DOHH2 (cell line): ENCODE measurements around the gene USP8.
A peak's percentile ranks its signal among the peaks of the same experiment; 100 is the strongest.
"Not testable (repeated sequence)": the region's sequence is repeated elsewhere in the genome, so short reads cannot be mapped to it uniquely, and the experiment has no call there.

ENCODE experiments used
- H3F3A ChIP-seq: fragments of 200-600 bp; sonication (generic), shearing (Covaris generic); 2 replicates; pipeline ENCODE4 v1.6.0; 2016; ENCODE audit warnings: antibody characterized with exemption, mild to moderate bottlenecking; ENCODE audit not compliant: control insufficient read depth, insufficient read depth
- H3K27ac ChIP-seq: fragments of 200-600 bp; sonication (generic); 2 replicates; pipeline ENCODE4 v1.5.1; 2014; ENCODE audit warnings: low read depth, mild to moderate bottlenecking, low read length, moderate library complexity
- H3K27me3 ChIP-seq: fragments of 200-600 bp; sonication (generic); 2 replicates; pipeline ENCODE4 v1.6.1; 2014; ENCODE audit warnings: mild to moderate bottlenecking, low read length, mixed read lengths; ENCODE audit not compliant: control insufficient read depth
- H3K36me3 ChIP-seq: fragments of 200-600 bp; sonication (generic); 2 replicates; pipeline ENCODE4 v1.6.1; 2014; ENCODE audit warnings: mild to moderate bottlenecking, low read length, moderate library complexity, mixed read lengths; ENCODE audit not compliant: control insufficient read depth
- H3K4me1 ChIP-seq: fragments of 200-600 bp; sonication (generic); 2 replicates; pipeline ENCODE4 v1.6.1; 2014; ENCODE audit warnings: mild to moderate bottlenecking, low read length, mixed read lengths; ENCODE audit not compliant: control insufficient read depth
- H3K4me2 ChIP-seq: fragments of 200-600 bp; sonication (generic); 2 replicates; pipeline ENCODE4 v1.6.0; 2014; ENCODE audit warnings: mild to moderate bottlenecking, low read length, moderate library complexity
- H3K4me3 ChIP-seq: fragments of 200-600 bp; sonication (generic); 2 replicates; pipeline ENCODE4 v1.5.1; 2014; ENCODE audit warnings: mild to moderate bottlenecking, low read length, mixed read lengths
- H3K79me2 ChIP-seq: fragments of 200-600 bp; sonication (generic); 2 replicates; pipeline ENCODE4 v1.6.1; 2014; ENCODE audit warnings: mild to moderate bottlenecking, low read length, mixed read lengths; ENCODE audit not compliant: control insufficient read depth
- H3K9me2 ChIP-seq: fragments of 200-600 bp; sonication (generic); replicated peaks from 2 replicates; pipeline ENCODE4 v1.6.1; 2014; ENCODE audit warnings: mild to moderate bottlenecking, low read length, mixed read lengths; ENCODE audit not compliant: control insufficient read depth
- H3K9me3 ChIP-seq: fragments of 200-600 bp; sonication (generic); 2 replicates; pipeline ENCODE4 v1.6.1; 2014; ENCODE audit warnings: antibody characterized with exemption, low read length, mixed read lengths; ENCODE audit not compliant: control insufficient read depth, insufficient read depth
- H4K20me1 ChIP-seq: fragments of 200-600 bp; sonication (generic); 2 replicates; pipeline ENCODE4 v1.6.0; 2014; ENCODE audit warnings: low read depth, mild to moderate bottlenecking, antibody characterized with exemption, low read length, moderate library complexity; ENCODE audit not compliant: control insufficient read depth, insufficient read depth
- CTCF ChIP-seq: fragments of 200-600 bp; sonication (generic); IDR thresholded peaks from one replicate; pipeline ENCODE4 v1.5.1; 2014; ENCODE audit warnings: antibody characterized with exemption, mild to moderate bottlenecking, low read depth, low read length; ENCODE audit not compliant: poor library complexity, severe bottlenecking
- EZH2phosphoT487 ChIP-seq: fragments of 200-600 bp; sonication (generic); IDR thresholded peaks from 2 replicates; pipeline ENCODE4 v1.6.1; 2017; ENCODE audit warnings: borderline replicate concordance, mild to moderate bottlenecking, antibody characterized with exemption, low read length, moderate library complexity, mixed read lengths

Gene USP8

GRCh38 chr15:50416890-50417289 is 7.3 kb upstream of the USP8 start:
- Histone ChIP-seq H3K27ac (no peak overlapping the region), H3K4me1 (no peaks in the 10 kb centered on the region), H3K4me2 (no peak overlapping the region), H4K20me1 (no peaks in the 10 kb centered on the region), H3K27me3 (no peaks in the 10 kb centered on the region), H3F3A (no peaks in the 10 kb centered on the region), H3K36me3 (no peaks in the 10 kb centered on the region), H3K9me2 (no peaks in the 10 kb centered on the region), H3K79me2 (no peaks in the 10 kb centered on the region), H3K4me3 (no peak overlapping the region), H3K9me3 (no peaks in the 10 kb centered on the region)
- TF ChIP-seq EZH2phosphoT487 (no peak), CTCF (no peak)

- Histone ChIP-seq H3K27ac (no peak overlapping the region), H3K79me2 (no peaks in the 10 kb centered on the region), H3K9me2 (no peaks in the 10 kb centered on the region), H3K36me3 (no peaks in the 10 kb centered on the region), H3K4me3 (no peak overlapping the region), H3K4me1 (no peaks in the 10 kb centered on the region), H3K9me3 (no peaks in the 10 kb centered on the region), H3K4me2 (no peak overlapping the region), H3K27me3 (no peaks in the 10 kb centered on the region), H4K20me1 (no peaks in the 10 kb centered on the region), H3F3A (no peaks in the 10 kb centered on the region)
- TF ChIP-seq CTCF (no peak), EZH2phosphoT487 (no peak)
Observed at GRCh38 chr15:50418041-50418583, 6.1 kb upstream of the USP8 start.

- Histone ChIP-seq H3K4me2 (peak overlapping the region; percentile 76), H3K4me1 (peaks cover 18% of the 10 kb centered on the region), H3K79me2 (peaks cover 69% of the 10 kb centered on the region), H3K4me3 (peak overlapping the region; percentile 99), H3K9me2 (no peaks in the 10 kb centered on the region), H3F3A (no peaks in the 10 kb centered on the region), H4K20me1 (peaks cover 17% of the 10 kb centered on the region; the same call in 1 of the 2 replicates), H3K9me3 (no peaks in the 10 kb centered on the region), H3K27me3 (no peaks in the 10 kb centered on the region), H3K36me3 (peaks cover 15% of the 10 kb centered on the region), H3K27ac (no peak overlapping the region)
- TF ChIP-seq EZH2phosphoT487 (no peak), CTCF (no peak)
Observed at GRCh38 chr15:50425219-50425618, 1.0 kb downstream of the USP8 start.

- H3K36me3 ChIP-seq = peaks cover 15% of the 10 kb centered on the region
- H3K9me2 ChIP-seq, H3K9me3 ChIP-seq, H3K27me3 ChIP-seq, H3F3A ChIP-seq, H3K27ac ChIP-seq: not testable (repeated sequence)
- peaks cover 18% of the 10 kb centered on the region for H3K4me1 ChIP-seq
- H4K20me1 ChIP-seq = peaks cover 17% of the 10 kb centered on the region; the same call in 1 of the 2 replicates
- peak overlapping the region; percentile 99 for H3K4me3 ChIP-seq
- peak overlapping the region; percentile 76 for H3K4me2 ChIP-seq
- peaks cover 74% of the 10 kb centered on the region for H3K79me2 ChIP-seq
Observed at GRCh38 chr15:50425678-50426246, 1.6 kb downstream of the USP8 start.
